HG03097 (cell line): ENCODE measurements around the gene EML6.
A peak's percentile ranks its signal among the peaks of the same experiment; 100 is the strongest.

ENCODE experiments used
- ATAC-seq: cut with Tn5 transposase; IDR thresholded peaks from one replicate; pipeline ENCODE4 v1.9.1; 2021; ENCODE audit not compliant: unreplicated experiment, low FRiP score

Gene EML6

DNA sequence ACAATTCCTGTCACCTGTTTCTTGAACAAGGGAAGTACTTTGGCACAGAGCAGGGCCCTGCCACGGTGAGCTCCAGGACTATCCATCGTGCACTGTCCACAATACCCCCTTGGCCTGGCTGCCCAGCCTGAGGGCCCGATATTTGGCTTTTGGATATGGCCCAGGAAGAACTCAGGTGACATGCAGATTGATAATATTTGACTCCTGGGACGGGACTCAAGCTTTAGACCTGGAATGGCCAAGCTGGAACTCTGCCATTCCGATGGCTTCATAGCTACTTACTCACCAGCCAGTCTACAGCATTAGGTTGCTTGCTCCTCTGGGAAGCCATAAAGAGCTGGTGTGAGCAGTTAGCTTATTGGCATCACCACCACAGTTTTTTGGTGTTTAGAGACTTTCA, 26.6 kb downstream of the EML6 start:
- ATAC-seq = no peak

DNA sequence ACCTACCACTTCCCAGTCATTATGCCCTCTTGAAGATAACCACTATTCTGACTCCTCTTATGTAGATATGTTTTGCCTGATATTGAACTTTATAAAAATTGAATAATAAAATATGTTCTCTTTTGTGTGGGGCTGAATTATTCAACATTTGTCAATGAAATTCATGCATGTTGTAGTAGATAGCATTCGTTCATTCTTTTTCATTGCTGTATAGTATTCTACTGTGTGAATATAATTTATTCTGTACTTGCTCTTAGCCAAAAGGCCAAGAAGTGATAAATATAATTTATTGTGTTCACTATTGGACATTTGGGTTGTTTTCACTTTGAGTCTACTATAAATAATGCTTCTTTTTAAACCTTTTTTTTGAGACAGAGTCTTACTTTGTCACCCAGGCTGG, 29.0 kb downstream of the EML6 start:
- ATAC-seq = no peak

- peak; percentile 67 for ATAC-seq
Measured at GRCh38 chr2:54755641-54756326, 32.3 kb downstream of the EML6 start.

GRCh38 chr2:54757500-54757899, 34.0 kb downstream of the EML6 start:
- ATAC-seq = no peak

GRCh38 chr2:54758951-54759350, 35.5 kb downstream of the EML6 start:
- ATAC-seq = no peak

DNA sequence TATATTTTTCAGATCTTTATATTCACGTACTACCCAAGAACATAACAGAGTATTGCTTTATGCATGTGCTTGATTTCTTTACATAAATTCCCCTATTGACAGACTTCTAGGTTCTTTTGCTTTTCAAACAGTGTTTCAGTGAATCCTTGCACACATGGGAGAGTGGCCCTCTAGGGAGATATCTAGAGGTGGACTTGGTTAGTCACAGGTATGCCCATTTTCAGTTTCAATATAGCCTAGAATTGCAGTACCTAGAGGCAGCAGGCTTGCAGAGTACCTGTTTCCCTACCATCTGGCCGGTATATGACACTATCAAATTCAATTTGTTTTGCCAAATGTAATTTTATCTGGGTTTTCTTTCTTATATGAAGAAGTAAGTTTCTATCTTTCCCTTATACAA, 36.8 kb downstream of the EML6 start:
- no peak for ATAC-seq

DNA sequence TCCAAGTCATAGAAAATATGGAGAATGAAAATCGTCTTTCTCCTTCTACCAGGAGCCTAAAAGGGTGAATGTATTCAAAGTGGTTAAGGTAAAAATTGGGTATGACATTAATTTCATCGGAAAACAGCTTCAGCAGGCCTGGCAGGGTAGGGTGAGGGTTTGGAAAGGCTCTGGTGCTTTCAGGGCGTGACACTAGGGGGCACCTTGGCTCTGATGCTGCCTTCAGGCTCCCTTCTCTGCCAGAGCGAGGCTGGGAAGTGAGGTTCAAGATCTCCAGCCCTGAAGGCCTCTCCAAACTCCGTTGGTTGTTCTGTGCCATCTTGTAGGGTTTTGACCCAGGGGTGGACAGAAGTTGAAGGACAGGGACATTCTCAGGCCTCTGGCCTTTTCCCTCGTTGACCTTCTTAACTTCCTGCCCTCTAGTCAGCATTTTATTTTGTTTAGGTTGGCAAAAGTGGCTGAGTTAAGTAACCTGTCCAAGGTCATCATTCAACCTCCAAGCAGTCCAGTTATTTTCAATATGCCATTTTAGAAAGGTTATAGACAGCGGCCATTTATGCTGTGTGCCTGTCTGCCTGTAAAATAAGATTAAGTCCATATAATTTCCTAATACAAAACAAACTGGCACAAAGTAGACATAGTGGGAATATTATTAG, 40.3 kb downstream of the EML6 start:
- no peak for ATAC-seq

DNA sequence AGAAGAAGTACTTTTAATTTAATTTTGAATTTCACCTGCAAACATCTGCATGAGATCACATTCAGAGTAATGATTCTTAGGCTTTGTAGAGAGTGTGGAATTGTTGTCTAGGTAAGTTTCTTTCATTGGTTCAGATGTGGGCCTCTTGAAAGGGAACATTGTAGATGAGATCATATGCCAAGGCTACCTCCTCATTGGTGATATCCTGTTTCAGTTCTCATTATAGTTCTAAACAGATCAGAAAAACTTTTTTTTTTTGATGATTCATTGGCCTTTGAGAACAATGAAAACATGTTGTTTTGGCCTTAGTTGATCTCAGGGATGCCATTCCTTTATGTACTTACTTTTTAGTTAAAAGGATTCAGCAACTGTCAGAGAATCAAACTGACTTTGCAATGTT, 44.5 kb downstream of the EML6 start:
- no peak for ATAC-seq

- no peak for ATAC-seq
Measured at GRCh38 chr2:54768772-54769428, 45.4 kb downstream of the EML6 start.

DNA sequence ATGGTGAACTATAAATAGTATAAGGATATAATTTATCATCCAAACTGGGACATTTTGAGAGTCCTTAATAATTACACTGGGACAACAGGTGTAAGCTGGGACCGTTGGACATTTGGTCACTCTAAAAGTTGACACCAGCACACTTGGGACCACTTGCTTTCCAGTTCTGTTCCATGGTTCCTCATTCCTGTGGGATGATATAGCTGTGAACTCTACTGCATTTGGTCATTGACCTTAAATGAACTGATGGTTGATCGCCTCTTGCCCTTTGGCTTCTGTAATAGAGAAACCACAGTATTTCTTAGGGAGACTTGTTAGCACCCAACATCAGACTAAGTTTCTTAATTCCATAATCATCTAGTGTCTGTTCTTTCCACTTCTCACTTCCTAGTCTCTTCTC, 46.7 kb downstream of the EML6 start:
- ATAC-seq = no peak

- no peak for ATAC-seq
Measured at GRCh38 chr2:54770676-54771075, 47.2 kb downstream of the EML6 start.

GRCh38 chr2:54771166-54771885, 47.9 kb downstream of the EML6 start:
- no peak for ATAC-seq

DNA sequence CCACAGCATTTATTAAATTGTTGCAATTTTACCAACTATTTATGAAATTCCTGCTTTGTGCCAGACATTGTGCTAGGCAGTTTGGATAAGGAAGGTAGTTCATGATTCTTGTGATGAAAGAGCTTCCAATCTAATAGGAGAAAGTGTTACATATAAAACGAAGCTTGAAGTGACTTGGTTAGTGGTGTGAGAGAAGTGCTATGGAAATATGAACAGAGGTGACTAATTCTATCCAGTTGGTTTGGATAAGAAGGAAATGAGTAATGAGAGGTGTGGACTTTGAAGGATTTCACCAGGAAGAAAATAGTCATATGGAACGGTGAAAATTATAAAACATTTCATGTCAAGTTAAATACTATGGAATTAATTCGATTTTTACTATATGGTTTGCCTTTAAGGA, 48.6 kb downstream of the EML6 start:
- ATAC-seq = no peak

- ATAC-seq = no peak
Measured at GRCh38 chr2:54772531-54772930, 49.1 kb downstream of the EML6 start.

DNA sequence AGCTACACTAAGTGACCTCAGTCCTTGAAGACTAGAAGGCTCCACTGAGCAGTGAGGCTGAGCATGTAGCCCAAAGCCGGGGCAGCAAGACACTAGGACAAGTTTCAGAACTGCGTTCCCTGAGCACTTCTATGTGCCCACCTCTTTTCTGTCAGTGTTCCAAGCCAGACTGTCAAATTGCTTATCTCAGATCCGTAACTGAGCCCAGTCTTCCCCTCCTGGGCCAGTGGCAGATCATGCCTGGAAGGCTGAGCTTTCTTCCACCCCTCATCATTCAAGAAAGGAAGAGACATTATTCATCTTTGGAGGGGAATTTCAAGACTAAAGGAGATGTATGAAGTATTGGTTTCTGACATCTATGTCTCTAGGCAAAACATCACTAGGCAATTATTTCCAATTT, 49.8 kb downstream of the EML6 start:
- no peak for ATAC-seq

GRCh38 chr2:54773838-54774237, 50.4 kb downstream of the EML6 start:
- ATAC-seq = no peak

- ATAC-seq = no peak
Measured at GRCh38 chr2:54775710-54776109, 52.2 kb downstream of the EML6 start.

GRCh38 chr2:54776494-54776893, 53.0 kb downstream of the EML6 start:
- ATAC-seq = no peak

DNA sequence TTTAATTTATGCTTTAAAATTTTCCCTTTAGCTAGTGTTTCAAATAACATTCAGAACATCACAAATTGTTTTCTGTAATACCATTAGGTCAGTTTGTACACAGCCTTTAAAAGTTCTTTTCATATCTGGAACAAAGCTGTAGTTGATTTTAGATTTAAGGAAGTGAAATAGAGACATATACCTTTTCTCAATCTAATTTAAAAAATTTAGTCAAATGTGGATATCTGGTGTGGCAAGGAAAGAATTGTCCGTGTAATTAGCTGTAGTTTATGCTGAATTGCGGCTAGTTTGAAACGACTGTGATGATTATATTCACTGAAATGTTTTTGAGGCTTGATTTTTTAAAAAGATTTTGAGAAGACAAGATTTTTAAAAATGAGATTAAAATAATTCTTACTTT, 59.9 kb downstream of the EML6 start:
- ATAC-seq = no peak

DNA sequence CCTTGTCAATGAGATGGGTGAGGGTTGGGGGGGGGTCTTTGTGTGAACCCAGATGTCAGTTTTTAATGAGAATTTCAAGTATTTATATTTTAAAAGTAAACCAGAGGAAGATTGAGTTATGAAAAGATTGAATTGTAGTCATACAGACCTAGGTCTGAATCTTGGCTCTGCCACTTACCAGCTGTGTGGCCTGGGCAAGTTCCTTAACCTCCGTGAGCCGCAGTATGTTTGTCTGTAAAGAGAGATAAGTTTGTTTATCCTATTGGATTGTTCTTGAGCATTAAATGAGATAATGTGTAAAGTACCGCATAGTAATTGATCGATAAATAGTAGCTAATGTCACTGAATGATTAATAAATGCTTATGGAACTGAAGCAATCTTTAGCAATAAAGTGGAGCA, 63.8 kb downstream of the EML6 start:
- no peak for ATAC-seq

DNA sequence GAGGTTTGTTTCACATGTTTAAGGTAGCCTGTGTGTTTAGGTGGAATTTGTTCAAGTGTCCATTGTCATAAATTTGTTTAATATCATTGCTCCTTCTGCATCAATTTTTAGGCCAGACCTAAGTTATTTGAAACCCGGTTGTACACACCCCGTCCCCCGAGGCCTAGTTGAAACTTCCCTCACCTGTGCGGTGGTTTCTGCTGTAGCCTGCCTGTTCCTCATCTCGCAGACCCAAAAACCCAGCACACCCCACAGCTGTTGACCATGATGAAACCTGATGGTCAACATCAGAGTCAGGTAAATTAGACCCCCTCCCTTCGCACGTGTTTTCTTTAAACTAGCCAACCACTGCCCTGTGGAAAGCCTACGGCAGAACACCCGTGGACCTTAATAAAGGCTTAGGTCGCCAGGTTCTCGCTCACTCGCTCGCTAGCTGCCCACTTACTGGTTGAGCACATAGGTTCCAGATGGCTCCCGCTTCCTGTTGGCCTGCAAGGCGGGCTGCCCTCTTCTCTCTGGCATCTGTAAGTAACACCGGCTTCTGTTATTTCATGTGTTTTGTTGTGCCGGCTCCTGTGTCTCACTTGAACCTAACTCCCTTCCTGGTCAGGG, 64.4 kb downstream of the EML6 start:
- ATAC-seq = no peak
